Mucosa of descending colon (tissue), 3 donors: ENCODE data around the gene EXOC1L. TPM values are rescaled to one million over a fixed set of nuclear protein-coding genes. Genes with fewer than 3 reads are reported as not detected.

Experiments
- ATAC-seq: fragments of 200-7000 bp; cut with Tn5 transposase; one replicate; pipeline ENCODE4 v1.9.1; 2020; ENCODE audit warnings: mild to moderate bottlenecking, moderate library complexity
- DNase-seq, 3 donors: peaks; one replicate each; pipeline ENCODE4 v3.0.0-alpha.2; 2020
- H3K36me3 ChIP-seq: fragments of 200-600 bp; one replicate; pipeline ENCODE4 v1.8.0; 2021; ENCODE audit warnings: low read depth, mild to moderate bottlenecking
- H3K4me1 ChIP-seq: fragments of 200-600 bp; one replicate; pipeline ENCODE4 v1.8.0; 2021; ENCODE audit warnings: low read depth, mild to moderate bottlenecking
- H3K4me3 ChIP-seq: fragments of 200-600 bp; one replicate; pipeline ENCODE4 v1.8.0; 2021; ENCODE audit warnings: mild to moderate bottlenecking
- H3K9me3 ChIP-seq: fragments of 200-600 bp; one replicate; pipeline ENCODE4 v1.8.0; 2021; ENCODE audit warnings: mild to moderate bottlenecking
- intact Hi-C, 2 donors: fragments of 100-400 bp; cut with DNase I in 1 of 2; cut with micrococcal nuclease in 1 of 2; formaldehyde crosslinking; loops; one replicate each; pipeline versions ENCODE4 v1.11.0 to v1.11.1; 2022; cut with DNase I, micrococcal nuclease
- total RNA-seq, 3 donors: library from RNA; stranded (reverse); fragmentation: NEBNext Ultra II Directional in 2 of 3; extraction: Animal tissue kit (Norgen Biotek cat#: 25700) in 2 of 3; gene quantifications; one replicate each; pipeline versions ENCODE4 v1.2.1 to v1.2.4, GENCODE V29; 2021 to 2023
- TF ChIP-seq, protein P1 (sequence below): fragments of 200-600 bp; IDR thresholded peaks from one replicate; pipeline ENCODE4 v1.8.0; 2022; ENCODE audit warnings: antibody characterized with exemption, mild to moderate bottlenecking
- donor health status: DM: no; HTN: no; CAD: no; lungs with moderate emphysema.
- donor health status: DM: no; HTN: no; CAD: no.
- donor health status: DM: no; HTN: yes; CAD: no.

EXOC1L gene
- total RNA-seq, 3 donors from 2014 or later, result not detected

- peaks cover 5% of the 10 kb centered on the region for H3K36me3 ChIP-seq
- no peak for DNase-seq
- no peaks in the 10 kb centered on the region for H3K9me3 ChIP-seq
- H3K4me3 ChIP-seq, result no peak overlapping the region
- no peaks in the 10 kb centered on the region for H3K4me1 ChIP-seq
- intact Hi-C loops, result no loop called here
- TF ChIP-seq, protein P1, sequence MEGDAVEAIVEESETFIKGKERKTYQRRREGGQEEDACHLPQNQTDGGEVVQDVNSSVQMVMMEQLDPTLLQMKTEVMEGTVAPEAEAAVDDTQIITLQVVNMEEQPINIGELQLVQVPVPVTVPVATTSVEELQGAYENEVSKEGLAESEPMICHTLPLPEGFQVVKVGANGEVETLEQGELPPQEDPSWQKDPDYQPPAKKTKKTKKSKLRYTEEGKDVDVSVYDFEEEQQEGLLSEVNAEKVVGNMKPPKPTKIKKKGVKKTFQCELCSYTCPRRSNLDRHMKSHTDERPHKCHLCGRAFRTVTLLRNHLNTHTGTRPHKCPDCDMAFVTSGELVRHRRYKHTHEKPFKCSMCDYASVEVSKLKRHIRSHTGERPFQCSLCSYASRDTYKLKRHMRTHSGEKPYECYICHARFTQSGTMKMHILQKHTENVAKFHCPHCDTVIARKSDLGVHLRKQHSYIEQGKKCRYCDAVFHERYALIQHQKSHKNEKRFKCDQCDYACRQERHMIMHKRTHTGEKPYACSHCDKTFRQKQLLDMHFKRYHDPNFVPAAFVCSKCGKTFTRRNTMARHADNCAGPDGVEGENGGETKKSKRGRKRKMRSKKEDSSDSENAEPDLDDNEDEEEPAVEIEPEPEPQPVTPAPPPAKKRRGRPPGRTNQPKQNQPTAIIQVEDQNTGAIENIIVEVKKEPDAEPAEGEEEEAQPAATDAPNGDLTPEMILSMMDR, result no peak
- ATAC-seq, result no peak
These were observed 51.8 kb downstream of the EXOC1L start for GRCh38 chr4:55871299-55871800.

DNA sequence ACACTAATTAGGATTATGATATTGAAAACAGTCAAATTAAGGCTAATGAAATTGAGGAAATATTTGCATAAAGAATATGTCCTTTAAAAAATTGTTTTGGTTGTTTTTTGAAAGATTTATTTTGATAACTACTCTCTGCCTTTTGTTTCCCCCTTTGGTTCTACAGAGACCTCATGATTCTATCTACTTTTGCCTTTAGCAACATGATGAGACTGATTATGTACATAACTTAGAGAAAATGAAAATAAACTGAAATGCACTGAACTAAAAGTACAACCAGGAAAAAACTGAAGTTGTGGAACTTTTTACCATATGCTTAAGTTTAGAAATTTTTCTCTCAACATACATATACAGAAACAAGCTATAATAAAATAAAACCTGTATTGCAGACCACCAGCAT is 55.2 kb downstream of the EXOC1L start:
- H3K4me3 ChIP-seq, result no peak overlapping the region
- no peak for ATAC-seq
- no peak for DNase-seq
- TF ChIP-seq, protein P1, result no peak
- intact Hi-C loops, result no loop called here
- peaks cover 10% of the 10 kb centered on the region for H3K36me3 ChIP-seq
- no peaks in the 10 kb centered on the region for H3K4me1 ChIP-seq
- H3K9me3 ChIP-seq, result no peaks in the 10 kb centered on the region

GRCh38 chr4:55876387-55876786 is 56.8 kb downstream of the EXOC1L start:
- DNase-seq, result no peak
- Histone ChIP-seq H3K36me3 (peaks cover 10% of the 10 kb centered on the region), H3K4me3 (no peak overlapping the region), H3K9me3 (no peaks in the 10 kb centered on the region), H3K4me1 (no peaks in the 10 kb centered on the region)
- intact Hi-C loops, result no loop called here
- ATAC-seq, result no peak
- TF ChIP-seq, protein P1, result no peak

GRCh38 chr4:55879224-55879623 is 59.6 kb downstream of the EXOC1L start:
- DNase-seq (no peak), ATAC-seq (no peak)
- no peaks in the 10 kb centered on the region for H3K4me1 ChIP-seq
- TF ChIP-seq, protein P1, result no peak
- peaks cover 10% of the 10 kb centered on the region for H3K36me3 ChIP-seq
- no peak overlapping the region for H3K4me3 ChIP-seq
- intact Hi-C loops, result no loop called here
- H3K9me3 ChIP-seq, result no peaks in the 10 kb centered on the region

GRCh38 chr4:55880652-55881280 is 61.2 kb downstream of the EXOC1L start:
- Histone ChIP-seq H3K36me3 (peaks cover 10% of the 10 kb centered on the region), H3K4me1 (no peaks in the 10 kb centered on the region), H3K4me3 (no peak overlapping the region), H3K9me3 (no peaks in the 10 kb centered on the region)
- intact Hi-C loops, result no loop called here
- TF ChIP-seq, protein P1, result no peak
- no peak for DNase-seq
- ATAC-seq, result no peak
